K562 (cell line): ENCODE results near the gene MMP11. TPM values are rescaled to one million over a fixed set of nuclear protein-coding genes. Genes with fewer than 3 reads are reported as not detected.

Experiments
- BRD4 ChIP-seq: fragments of 200-600 bp; sonication (generic); IDR thresholded peaks from 2 replicates; pipeline ENCODE4 v1.6.1; 2017; ENCODE audit warnings: inconsistent platforms
- CBFA2T3 ChIP-seq: fragments of 450-650 bp; IDR thresholded peaks from 2 replicates; pipeline ENCODE4 v1.6.1; 2017
- CHCHD3 ChIP-seq: fragments of 250-450 bp; sonication (Bioruptor Pico); IDR thresholded peaks from 2 replicates; pipeline ENCODE4 v2.1.2; 2022; ENCODE audit warnings: mild to moderate bottlenecking
- CTBP1 ChIP-seq: fragments of 450-650 bp; IDR thresholded peaks from 2 replicates; pipeline ENCODE4 v1.6.1; 2016; ENCODE audit warnings: borderline replicate concordance
- E2F6 ChIP-seq, 2 experiments: IDR thresholded peaks; 2 replicates each; pipeline ENCODE4 v1.6.1; 2011; ENCODE audit warnings: borderline replicate concordance in 1 of 2, control low read depth in 1 of 2, low read depth in 1 of 2, low read length in 1 of 2, mild to moderate bottlenecking in 1 of 2, mixed read lengths in 1 of 2, moderate library complexity in 1 of 2; ENCODE audit not compliant: insufficient read depth in 1 of 2, insufficient read length in 1 of 2, poor library complexity in 1 of 2, severe bottlenecking in 1 of 2; ENCODE audit errors: extremely low read depth in 1 of 2
- EGR1 ChIP-seq: fragments of 450-650 bp; conservative IDR thresholded peaks from 2 replicates; pipeline ENCODE4 v1.6.1; 2017; ENCODE audit warnings: mild to moderate bottlenecking
- ELF4 ChIP-seq: fragments of 450-650 bp; formaldehyde crosslinking; IDR thresholded peaks from 2 replicates; pipeline ENCODE4 v1.4.0; 2022; ENCODE audit warnings: missing genetic modification characterization
- GATAD2B ChIP-seq: fragments of 450-650 bp; IDR thresholded peaks from 2 replicates; pipeline ENCODE4 v1.6.1; 2017; ENCODE audit warnings: mild to moderate bottlenecking, borderline replicate concordance
- GMEB1 ChIP-seq: fragments of 250-450 bp; sonication (Bioruptor Pico); IDR thresholded peaks from 2 replicates; pipeline ENCODE4 v1.4.0; 2020; ENCODE audit warnings: mild to moderate bottlenecking
- POLR2A ChIP-seq: fragments of 450-650 bp; conservative IDR thresholded peaks from 2 replicates; pipeline ENCODE4 v1.6.1; 2016
- PPARD ChIP-seq: fragments of 250-450 bp; sonication (Bioruptor Pico); IDR thresholded peaks from 2 replicates; pipeline ENCODE4 v1.8.0; 2022; ENCODE audit warnings: inconsistent platforms, mild to moderate bottlenecking, moderate library complexity
- RBBP5 ChIP-seq: fragments of 200-600 bp; sonication (generic); IDR thresholded peaks from 2 replicates; pipeline ENCODE4 v1.6.1; 2012; ENCODE audit warnings: borderline replicate concordance, mild to moderate bottlenecking, low read length, control low read depth, inconsistent platforms; ENCODE audit not compliant: insufficient read depth, poor library complexity, severe bottlenecking
- ZBTB2 ChIP-seq: fragments of 450-650 bp; IDR thresholded peaks from 2 replicates; pipeline ENCODE4 v1.6.1; 2016; ENCODE audit warnings: antibody characterized with exemption
- ZKSCAN8 ChIP-seq: fragments of 200-800 bp; sonication (Bioruptor generic); IDR thresholded peaks from 2 replicates; pipeline ENCODE4 v1.6.1; 2016; ENCODE audit warnings: missing genetic modification characterization, missing compliant biosample characterization
- ZNF197 ChIP-seq: fragments of 200-800 bp; sonication (Bioruptor generic); IDR thresholded peaks from 2 replicates; pipeline ENCODE4 v1.6.1; 2016; ENCODE audit warnings: low read depth, missing genetic modification characterization, missing compliant biosample characterization
- polyA plus RNA-seq, 8 experiments: library from polyadenylated mRNA; depleted of rRNA in 4 of 8; stranded (reverse) in 5 of 8; unstranded in 3 of 8; fragments of >200 nt; fragmentation: Nextera tagmentation in 2 of 8; fragmentation: Illumina TruSeq in 1 of 8; extraction: Ambion mirVana in 2 of 8; extraction: Trizol in 1 of 8; gene quantifications; 2 replicates each; pipeline versions ENCODE4 v1.2.1 to v1.2.3, GENCODE V29; 2011 to 2014; ENCODE audit warnings: inconsistent platforms in 1 of 8, missing spikeins in 1 of 8
- total RNA-seq, 7 experiments: library from RNA; depleted of rRNA in 6 of 7; stranded (reverse); fragments of >200 nt in 6 of 7; fragmentation: Illumina TruSeq in 2 of 7; extraction: Trizol in 2 of 7; gene quantifications; 2 replicates each; pipeline versions ENCODE4 v1.2.1 to v1.2.3, GENCODE V29; 2011 to 2021; ENCODE audit warnings: low replicate concordance in 1 of 7
- TF ChIP-seq, protein P1 (sequence below): fragments of 450-650 bp; IDR thresholded peaks from 2 replicates; pipeline ENCODE4 v1.6.1; 2016; ENCODE audit warnings: borderline replicate concordance
- TF ChIP-seq, protein P2 (sequence below): fragments of 450-650 bp; IDR thresholded peaks from 2 replicates; pipeline ENCODE4 v1.6.1; 2016
- TF ChIP-seq, protein P3 (sequence below): fragments of 200-800 bp; sonication (Bioruptor generic); IDR thresholded peaks from 2 replicates; pipeline ENCODE4 v1.6.1; 2017; ENCODE audit warnings: missing genetic modification characterization, missing compliant biosample characterization

MMP11 gene
- total and polyA plus RNA-seq, 9 of the 15 experiments (the other 6 are each of a cell fraction or from before 2014, with no cell fraction given), result 0.14 to 1.8 (median 1.1) TPM; not detected in 2

DNA sequence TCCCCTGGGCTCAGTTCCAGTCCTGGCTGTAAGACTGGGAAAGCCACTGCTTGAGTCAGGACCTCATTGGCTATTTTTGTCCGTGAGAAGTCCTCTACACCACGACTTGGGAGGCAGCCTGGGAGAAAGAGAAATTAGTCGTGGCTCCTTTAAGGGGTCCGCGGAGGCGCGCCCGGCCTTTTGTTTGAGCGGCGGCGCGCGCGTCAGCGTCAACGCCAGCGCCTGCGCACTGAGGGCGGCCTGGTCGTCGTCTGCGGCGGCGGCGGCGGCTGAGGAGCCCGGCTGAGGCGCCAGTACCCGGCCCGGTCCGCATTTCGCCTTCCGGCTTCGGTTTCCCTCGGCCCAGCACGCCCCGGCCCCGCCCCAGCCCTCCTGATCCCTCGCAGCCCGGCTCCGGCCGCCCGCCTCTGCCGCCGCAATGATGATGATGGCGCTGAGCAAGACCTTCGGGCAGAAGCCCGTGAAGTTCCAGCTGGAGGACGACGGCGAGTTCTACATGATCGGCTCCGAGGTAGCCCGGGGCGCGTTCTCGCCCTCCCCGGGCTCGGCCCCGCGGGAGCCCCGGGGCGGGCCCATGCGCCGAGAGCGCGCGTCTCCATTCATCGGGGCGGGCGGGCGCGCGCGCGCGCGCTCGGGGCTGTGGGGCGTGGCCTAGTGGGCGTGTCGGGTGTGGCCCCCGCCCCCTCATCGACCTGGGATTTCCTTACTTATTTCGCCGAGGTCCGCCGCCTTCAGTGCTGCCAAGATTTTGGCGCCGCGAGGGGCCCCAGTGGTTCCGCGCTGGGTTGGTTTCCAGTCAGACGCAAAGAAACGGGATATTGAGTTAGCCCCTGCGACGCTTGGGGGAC is 14.3 kb downstream of the MMP11 start, which contains the start of gene SMARCB1 (continued):
- TF ChIP-seq E2F6 (IDR thresholded peaks at IDR 0.05; ENCODE audit: borderline replicate concordance in 1 of 2, extremely low read depth in 1 of 2, insufficient read depth in 1 of 2, insufficient read length in 1 of 2, low read depth in 1 of 2, low read length in 1 of 2, poor library complexity in 1 of 2, severe bottlenecking in 1 of 2), result peak in 1 of 2 experiments; percentile 21
- peak; percentile 62 for TF ChIP-seq RBBP5
- no peak for TF ChIP-seq CBFA2T3
- TF ChIP-seq ZKSCAN8 (CRISPR knock-in tag), result peak; percentile 55; the same call in 1 of the 2 replicates
- TF ChIP-seq GATAD2B, result no peak
- TF ChIP-seq CTBP1, result 0 out of 2 replicates have a peak, but pooled peaks have one; percentile 48
- peak; percentile 38; the same call in 1 of the 2 replicates for TF ChIP-seq EGR1
- no peak for TF ChIP-seq ELF4 (CRISPR knock-in tag)
- 0 out of 2 replicates have a peak, but pooled peaks have one; percentile 49 for TF ChIP-seq BRD4
- TF ChIP-seq ZNF197, result peak; percentile 90; the same call in 1 of the 2 replicates
- no peak for TF ChIP-seq PPARD (CRISPR knock-in tag)
- peak; percentile 89 for TF ChIP-seq POLR2A
- TF ChIP-seq CHCHD3 (CRISPR knock-in tag), result no peak
- TF ChIP-seq, protein P1, sequence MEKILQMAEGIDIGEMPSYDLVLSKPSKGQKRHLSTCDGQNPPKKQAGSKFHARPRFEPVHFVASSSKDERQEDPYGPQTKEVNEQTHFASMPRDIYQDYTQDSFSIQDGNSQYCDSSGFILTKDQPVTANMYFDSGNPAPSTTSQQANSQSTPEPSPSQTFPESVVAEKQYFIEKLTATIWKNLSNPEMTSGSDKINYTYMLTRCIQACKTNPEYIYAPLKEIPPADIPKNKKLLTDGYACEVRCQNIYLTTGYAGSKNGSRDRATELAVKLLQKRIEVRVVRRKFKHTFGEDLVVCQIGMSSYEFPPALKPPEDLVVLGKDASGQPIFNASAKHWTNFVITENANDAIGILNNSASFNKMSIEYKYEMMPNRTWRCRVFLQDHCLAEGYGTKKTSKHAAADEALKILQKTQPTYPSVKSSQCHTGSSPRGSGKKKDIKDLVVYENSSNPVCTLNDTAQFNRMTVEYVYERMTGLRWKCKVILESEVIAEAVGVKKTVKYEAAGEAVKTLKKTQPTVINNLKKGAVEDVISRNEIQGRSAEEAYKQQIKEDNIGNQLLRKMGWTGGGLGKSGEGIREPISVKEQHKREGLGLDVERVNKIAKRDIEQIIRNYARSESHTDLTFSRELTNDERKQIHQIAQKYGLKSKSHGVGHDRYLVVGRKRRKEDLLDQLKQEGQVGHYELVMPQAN, result no peak
- peak; percentile 92 for TF ChIP-seq GMEB1 (CRISPR knock-in tag)
- TF ChIP-seq ZBTB2, result peak; percentile 81; the same call in 1 of the 2 replicates
- TF ChIP-seq, protein P2, sequence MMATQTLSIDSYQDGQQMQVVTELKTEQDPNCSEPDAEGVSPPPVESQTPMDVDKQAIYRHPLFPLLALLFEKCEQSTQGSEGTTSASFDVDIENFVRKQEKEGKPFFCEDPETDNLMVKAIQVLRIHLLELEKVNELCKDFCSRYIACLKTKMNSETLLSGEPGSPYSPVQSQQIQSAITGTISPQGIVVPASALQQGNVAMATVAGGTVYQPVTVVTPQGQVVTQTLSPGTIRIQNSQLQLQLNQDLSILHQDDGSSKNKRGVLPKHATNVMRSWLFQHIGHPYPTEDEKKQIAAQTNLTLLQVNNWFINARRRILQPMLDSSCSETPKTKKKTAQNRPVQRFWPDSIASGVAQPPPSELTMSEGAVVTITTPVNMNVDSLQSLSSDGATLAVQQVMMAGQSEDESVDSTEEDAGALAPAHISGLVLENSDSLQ, result 0 out of 2 replicates have a peak, but pooled peaks have one; percentile 14
- TF ChIP-seq, protein P3, sequence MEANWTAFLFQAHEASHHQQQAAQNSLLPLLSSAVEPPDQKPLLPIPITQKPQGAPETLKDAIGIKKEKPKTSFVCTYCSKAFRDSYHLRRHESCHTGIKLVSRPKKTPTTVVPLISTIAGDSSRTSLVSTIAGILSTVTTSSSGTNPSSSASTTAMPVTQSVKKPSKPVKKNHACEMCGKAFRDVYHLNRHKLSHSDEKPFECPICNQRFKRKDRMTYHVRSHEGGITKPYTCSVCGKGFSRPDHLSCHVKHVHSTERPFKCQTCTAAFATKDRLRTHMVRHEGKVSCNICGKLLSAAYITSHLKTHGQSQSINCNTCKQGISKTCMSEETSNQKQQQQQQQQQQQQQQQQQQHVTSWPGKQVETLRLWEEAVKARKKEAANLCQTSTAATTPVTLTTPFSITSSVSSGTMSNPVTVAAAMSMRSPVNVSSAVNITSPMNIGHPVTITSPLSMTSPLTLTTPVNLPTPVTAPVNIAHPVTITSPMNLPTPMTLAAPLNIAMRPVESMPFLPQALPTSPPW (CRISPR knock-in tag), result peak; percentile 68
